Lung (tissue), 12 donors: ENCODE results near the gene COX6B2. TPM values are rescaled to one million over a fixed set of nuclear protein-coding genes. Genes with fewer than 3 reads are reported as not detected.

Source experiments
- ATAC-seq: fragments of 200-7000 bp; cut with Tn5 transposase; one replicate; pipeline ENCODE4 v1.9.1; 2020; ENCODE audit warnings: moderate number of reproducible peaks; ENCODE audit not compliant: insufficient read depth, low FRiP score
- DNase-seq, 3 donors: peaks; one replicate each; pipeline ENCODE4 v3.0.0-alpha.2; 2013 to 2017
- H3K27ac ChIP-seq, 2 donors: one replicate each; pipeline ENCODE4 v1.5.1; 2013; ENCODE audit warnings: mild to moderate bottlenecking in 2 of 2, moderate library complexity in 2 of 2, control low read depth in 1 of 2, inconsistent platforms in 1 of 2, low read depth in 1 of 2, low read length in 1 of 2
- H3K27me3 ChIP-seq, 3 donors: one replicate each; pipeline ENCODE4 v1.5.1; 2013; ENCODE audit warnings: low read length in 2 of 3; ENCODE audit not compliant: control insufficient read depth in 3 of 3, insufficient read depth in 3 of 3
- H3K36me3 ChIP-seq, 4 donors: one replicate each; pipeline ENCODE4 v1.5.1; 2013; ENCODE audit warnings: low read length in 4 of 4, mild to moderate bottlenecking in 1 of 4, moderate library complexity in 1 of 4; ENCODE audit not compliant: control insufficient read depth in 4 of 4, insufficient read depth in 4 of 4
- H3K4me1 ChIP-seq, 5 donors: one replicate each; pipeline ENCODE4 v1.5.1; 2013; ENCODE audit warnings: low read length in 5 of 5, mild to moderate bottlenecking in 2 of 5, moderate library complexity in 1 of 5; ENCODE audit not compliant: control insufficient read depth in 5 of 5, insufficient read depth in 5 of 5
- H3K4me3 ChIP-seq: one replicate; pipeline ENCODE4 v1.5.1; 2013; ENCODE audit warnings: mild to moderate bottlenecking, control low read depth, moderate library complexity
- H3K9ac ChIP-seq, 2 donors: one replicate each; pipeline ENCODE4 v1.5.1; 2013; ENCODE audit warnings: low read length in 2 of 2, control low read depth in 1 of 2; ENCODE audit not compliant: insufficient read depth in 1 of 2
- H3K9me3 ChIP-seq, 4 donors: one replicate each; pipeline ENCODE4 v1.5.1; 2013; ENCODE audit warnings: low read length in 3 of 4, mild to moderate bottlenecking in 1 of 4, moderate library complexity in 1 of 4; ENCODE audit not compliant: control insufficient read depth in 4 of 4, insufficient read depth in 3 of 4
- WGBS, 2 donors: extraction: QIAGEN DNeasy Blood & Tissue Kit; methylation state at CpG; one replicate each; pipeline ENCODE4 v1.1.7; 2013; 5-methylcytosine and 5-hydroxymethylcytosine counted together
- polyA plus RNA-seq, 2 donors: library from polyadenylated mRNA; stranded (reverse); fragments of 200-250 nt; gene quantifications; one replicate each; pipeline ENCODE4 v1.2.1, GENCODE V29; 2013
- total RNA-seq, 2 donors: library from RNA; depleted of rRNA in 1 of 2; stranded (reverse); fragments of >200 nt in 1 of 2; gene quantifications; one replicate each; pipeline ENCODE4 v1.2.1, GENCODE V29; 2014 to 2021
- TF ChIP-seq, protein P1 (sequence below): IDR thresholded peaks from 2 replicates; pipeline ENCODE4 v1.5.1; 2012; ENCODE audit warnings: mild to moderate bottlenecking; ENCODE audit errors: control extremely low read depth, extremely low read depth
- donor health status: control.
- donor health status: control.
- donor health status: Bipolar disorder and iron deficiency.
- donor health status: healthy.
- donor health status: DM: yes; HTN: yes; CAD: no.

The COX6B2 gene
- total and polyA plus RNA-seq, 4 donors = 0.16 to 1.4 (median 0.50) TPM; not detected in 1

DNA sequence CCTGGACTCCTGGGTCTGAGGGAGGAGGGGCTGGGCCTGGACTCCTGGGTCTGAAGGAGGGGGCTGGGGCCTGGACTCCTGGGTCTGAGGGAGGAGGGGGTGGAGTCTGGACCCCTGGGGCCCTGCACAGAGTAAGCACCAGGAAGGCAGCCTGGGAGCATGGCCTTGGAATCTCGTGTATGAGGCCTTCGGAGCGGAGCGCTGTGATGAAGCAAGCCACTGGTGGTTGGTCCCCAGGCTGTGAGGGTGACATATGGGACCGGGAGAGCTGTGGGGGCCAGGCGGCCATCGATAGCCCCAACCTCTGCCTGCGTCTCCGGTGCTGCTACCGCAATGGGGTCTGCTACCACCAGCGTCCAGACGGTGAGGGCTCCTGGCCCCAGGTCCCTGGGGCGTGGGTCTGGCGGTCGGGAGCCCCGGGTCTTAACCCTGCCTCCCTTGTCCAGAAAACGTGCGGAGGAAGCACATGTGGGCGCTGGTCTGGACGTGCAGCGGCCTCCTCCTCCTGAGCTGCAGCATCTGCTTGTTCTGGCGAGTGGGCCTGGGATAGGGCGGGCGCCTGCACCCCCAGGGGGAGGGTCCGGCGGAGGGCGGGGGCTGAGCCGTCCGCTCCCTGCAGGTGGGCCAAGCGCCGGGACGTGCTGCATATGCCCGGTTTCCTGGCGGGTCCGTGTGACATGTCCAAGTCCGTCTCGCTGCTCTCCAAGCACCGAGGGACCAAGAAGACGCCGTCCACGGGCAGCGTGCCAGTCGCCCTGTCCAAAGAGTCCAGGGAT lies 23.0 kb upstream of the COX6B2 start:
- H3K36me3 ChIP-seq = no peaks in the 10 kb centered on the region
- TF ChIP-seq, protein P1, sequence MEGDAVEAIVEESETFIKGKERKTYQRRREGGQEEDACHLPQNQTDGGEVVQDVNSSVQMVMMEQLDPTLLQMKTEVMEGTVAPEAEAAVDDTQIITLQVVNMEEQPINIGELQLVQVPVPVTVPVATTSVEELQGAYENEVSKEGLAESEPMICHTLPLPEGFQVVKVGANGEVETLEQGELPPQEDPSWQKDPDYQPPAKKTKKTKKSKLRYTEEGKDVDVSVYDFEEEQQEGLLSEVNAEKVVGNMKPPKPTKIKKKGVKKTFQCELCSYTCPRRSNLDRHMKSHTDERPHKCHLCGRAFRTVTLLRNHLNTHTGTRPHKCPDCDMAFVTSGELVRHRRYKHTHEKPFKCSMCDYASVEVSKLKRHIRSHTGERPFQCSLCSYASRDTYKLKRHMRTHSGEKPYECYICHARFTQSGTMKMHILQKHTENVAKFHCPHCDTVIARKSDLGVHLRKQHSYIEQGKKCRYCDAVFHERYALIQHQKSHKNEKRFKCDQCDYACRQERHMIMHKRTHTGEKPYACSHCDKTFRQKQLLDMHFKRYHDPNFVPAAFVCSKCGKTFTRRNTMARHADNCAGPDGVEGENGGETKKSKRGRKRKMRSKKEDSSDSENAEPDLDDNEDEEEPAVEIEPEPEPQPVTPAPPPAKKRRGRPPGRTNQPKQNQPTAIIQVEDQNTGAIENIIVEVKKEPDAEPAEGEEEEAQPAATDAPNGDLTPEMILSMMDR = no peak
- H3K4me3 ChIP-seq = no peak overlapping the region
- DNase-seq (peak in 1 of 3 donors; percentile 38), ATAC-seq (no peak)
- no peak overlapping the region for H3K9ac ChIP-seq
- H3K27ac ChIP-seq = no peak overlapping the region
- WGBS, 2 donors = 29 to 40% methylated on average over 41 to 43 of the region's 43 CpGs
- peaks cover 0 to 21% (median 2%) of the 10 kb centered on the region in 5 donors for H3K4me1 ChIP-seq
- H3K9me3 ChIP-seq = peaks cover 0 to 2% (median 0%) of the 10 kb centered on the region in 4 donors
- peaks cover 2 to 20% (median 3%) of the 10 kb centered on the region in 3 donors for H3K27me3 ChIP-seq

DNA sequence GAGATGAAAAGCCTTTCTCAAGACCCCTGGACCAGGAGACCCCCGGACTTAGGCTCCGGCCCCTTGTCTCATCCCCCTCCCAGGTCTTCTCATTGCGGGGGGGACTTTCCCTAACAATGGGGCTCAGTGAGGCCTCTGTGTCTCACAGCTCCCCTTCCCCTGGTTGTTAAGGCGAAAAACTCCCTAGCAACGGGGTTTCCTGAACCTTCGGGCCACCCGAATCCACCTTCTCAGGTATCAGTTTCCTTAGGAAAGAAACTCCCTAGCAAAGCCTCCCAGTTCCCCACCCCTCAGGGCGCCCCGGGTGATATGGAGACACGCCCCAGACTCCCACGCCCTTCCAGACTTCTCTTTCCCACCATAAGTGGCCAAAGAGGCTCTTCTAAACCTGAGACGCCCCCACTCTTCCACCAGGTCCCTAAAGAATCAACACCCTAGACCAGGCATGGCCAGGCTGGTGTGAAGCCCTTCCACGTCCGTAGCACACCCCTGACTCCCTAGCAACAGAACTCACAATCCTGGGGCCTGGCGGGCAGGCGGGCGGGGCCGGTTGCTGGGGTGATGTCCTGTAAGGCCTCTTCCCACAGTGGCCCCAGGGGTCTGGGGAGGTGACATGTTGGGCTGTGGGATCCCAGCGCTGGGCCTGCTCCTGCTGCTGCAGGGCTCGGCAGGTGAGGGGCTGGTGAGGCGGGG lies 21.9 kb upstream of the COX6B2 start, which contains the start of gene TMEM190:
TSS of gene TMEM190 (plus strand) at position 586 of the 693 bp plus-strand sequence. CDS start at position 614, 28 bp downstream.
- WGBS, 2 donors = 44 to 46% methylated on average over 21 of the region's 21 CpGs

DNA sequence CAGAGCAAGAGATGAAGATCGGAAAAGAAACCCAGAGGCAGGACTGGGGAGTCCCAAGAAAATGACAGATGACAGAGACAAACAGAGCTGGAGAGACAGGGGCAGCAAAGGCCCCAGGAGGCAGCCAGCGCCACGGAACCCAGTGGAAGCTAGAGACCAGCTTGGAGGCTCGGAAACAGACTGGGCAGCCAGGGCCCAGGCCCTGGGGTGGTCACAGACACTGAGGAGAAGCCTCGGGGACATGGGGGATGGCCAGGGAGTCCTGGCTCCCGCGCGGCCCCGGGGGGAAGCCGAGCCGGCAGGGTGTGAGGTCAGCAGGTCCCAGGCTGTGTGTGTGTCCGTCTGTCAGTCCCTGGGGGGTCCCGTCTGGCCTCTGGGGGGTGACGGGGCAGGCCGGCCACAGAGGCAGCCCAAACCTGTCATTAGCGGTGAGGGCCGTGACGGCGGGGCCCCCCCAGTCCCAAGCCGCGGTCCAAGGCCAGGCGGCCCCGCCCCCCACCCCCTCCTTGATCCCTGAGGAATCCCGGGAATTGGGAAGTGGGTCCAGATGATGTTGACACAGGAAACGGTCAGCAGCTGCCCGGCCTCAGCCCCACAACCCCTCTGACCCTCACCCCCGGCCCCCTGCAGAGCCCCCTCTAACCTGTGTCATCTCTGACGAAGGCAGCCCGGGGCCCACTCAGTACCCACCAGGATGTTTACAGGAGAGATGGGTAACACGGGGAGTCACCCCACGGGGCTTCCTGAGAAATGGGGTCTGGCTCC lies 19.7 kb upstream of the COX6B2 start:
- TF ChIP-seq, protein P1 = no peak
- H3K9me3 ChIP-seq = peaks cover 0 to 4% (median 0%) of the 10 kb centered on the region in 4 donors
- no peak overlapping the region for H3K9ac ChIP-seq
- peak; percentile 57 to 79 (median 62) for DNase-seq
- no peaks in the 10 kb centered on the region for H3K36me3 ChIP-seq
- ATAC-seq = no peak
- H3K4me1 ChIP-seq = peaks cover 0 to 29% (median 7%) of the 10 kb centered on the region in 5 donors
- no peak overlapping the region for H3K27ac ChIP-seq
- WGBS, 2 donors = 14 to 26% methylated on average over 30 to 31 of the region's 31 CpGs
- H3K27me3 ChIP-seq = peaks cover 4 to 43% (median 9%) of the 10 kb centered on the region in 3 donors
- no peak overlapping the region for H3K4me3 ChIP-seq

More for the DNA sequence above, 21.9 kb upstream of the COX6B2 start, which contains the start of gene TMEM190:
- Histone ChIP-seq H3K9me3 (no peaks in the 10 kb centered on the region), H3K4me1 (peaks cover 0 to 24% (median 2%) of the 10 kb centered on the region in 5 donors), H3K36me3 (no peaks in the 10 kb centered on the region), H3K27me3 (peaks cover 2 to 27% (median 4%) of the 10 kb centered on the region in 3 donors), H3K4me3 (no peak within 1 kb of the TSS), H3K27ac (no peak within 1 kb of the TSS), H3K9ac (no peak within 1 kb of the TSS)
- DNase-seq = no peak
- no peak for ATAC-seq
- TF ChIP-seq, protein P1 = no peak
